Esophagus muscularis mucosa (tissue), 3 donors: ENCODE data around the gene DBR1.

Experiments
- CTCF ChIP-seq, 3 experiments: fragments of 200-600 bp in 2 of 3; fragments of 450-650 bp in 1 of 3; sonication (generic) in 2 of 3; IDR thresholded peaks; one replicate each; pipeline ENCODE4 v1.5.1; 2017 to 2019; ENCODE audit warnings: antibody characterized with exemption in 3 of 3, mild to moderate bottlenecking in 2 of 3, moderate library complexity in 1 of 3
- POLR2A ChIP-seq: fragments of 450-650 bp; IDR thresholded peaks from one replicate; pipeline ENCODE4 v1.6.1; 2017; ENCODE audit warnings: antibody characterized with exemption, moderate library complexity, mild to moderate bottlenecking, low read depth
- POLR2AphosphoS5 ChIP-seq, 2 donors: sonication (generic); formaldehyde crosslinking; IDR thresholded peaks; one replicate each; pipeline ENCODE4 v1.6.1; 2017; ENCODE audit warnings: antibody characterized with exemption in 2 of 2

- TF ChIP-seq CTCF (IDR thresholded peaks at IDR 0.05) (no peak), POLR2AphosphoS5 (IDR thresholded peaks at IDR 0.05) (no peak), POLR2A (no peak)
Observed at GRCh38 chr3:138112362-138112761, 62.4 kb downstream of the DBR1 start.
